DOHH2 (cell line): ENCODE measurements around the gene MAP4K4.

Experiments
- CTCF ChIP-seq: fragments of 200-600 bp; sonication (generic); IDR thresholded peaks from one replicate; pipeline ENCODE4 v1.5.1; 2014; ENCODE audit warnings: antibody characterized with exemption, mild to moderate bottlenecking, low read depth, low read length; ENCODE audit not compliant: poor library complexity, severe bottlenecking
- EZH2phosphoT487 ChIP-seq: fragments of 200-600 bp; sonication (generic); IDR thresholded peaks from 2 replicates; pipeline ENCODE4 v1.6.1; 2017; ENCODE audit warnings: borderline replicate concordance, mild to moderate bottlenecking, antibody characterized with exemption, low read length, moderate library complexity, mixed read lengths

GRCh38 chr2:101750688-101751087 lies 53.2 kb downstream of the MAP4K4 start:
- TF ChIP-seq CTCF (no peak), EZH2phosphoT487 (no peak)
